K562 (cell line): Measurements from ENCODE around the gene PRMT7. TPM values are rescaled to one million over a fixed set of nuclear protein-coding genes. Genes with fewer than 3 reads are reported as not detected.

ENCODE experiments used
- CEBPG ChIP-seq, 3 experiments: fragments of 200-800 bp in 1 of 3; sonication (Bioruptor generic) in 1 of 3; sonication (generic) in 1 of 3; formaldehyde crosslinking in 1 of 3; IDR thresholded peaks in 2 of 3; conservative IDR thresholded peaks in 1 of 3; 2 replicates each; pipeline versions ENCODE4 v1.6.1 to v1.8.0; 2016 to 2022; ENCODE audit warnings: missing compliant biosample characterization in 2 of 3, missing genetic modification characterization in 2 of 3, mild to moderate bottlenecking in 1 of 3, missing genetic modification reagents in 1 of 3
- CHAMP1 ChIP-seq: fragments of 450-650 bp; IDR thresholded peaks from 2 replicates; pipeline ENCODE4 v1.6.1; 2016; ENCODE audit warnings: mild to moderate bottlenecking
- CTBP1 ChIP-seq: fragments of 450-650 bp; IDR thresholded peaks from 2 replicates; pipeline ENCODE4 v1.6.1; 2016; ENCODE audit warnings: borderline replicate concordance
- EHMT2 ChIP-seq: fragments of 450-650 bp; IDR thresholded peaks from 2 replicates; pipeline ENCODE4 v1.6.1; 2018; ENCODE audit warnings: antibody characterized with exemption
- GATAD2B ChIP-seq: fragments of 450-650 bp; IDR thresholded peaks from 2 replicates; pipeline ENCODE4 v1.6.1; 2017; ENCODE audit warnings: mild to moderate bottlenecking, borderline replicate concordance
- KDM4B ChIP-seq, 2 experiments: fragments of 450-650 bp in 1 of 2; sonication (generic) in 1 of 2; IDR thresholded peaks; 2 replicates each; pipeline ENCODE4 v1.6.1; 2016 to 2017; ENCODE audit warnings: borderline replicate concordance in 2 of 2, antibody characterized with exemption in 1 of 2, low read depth in 1 of 2, mild to moderate bottlenecking in 1 of 2
- MTF1 ChIP-seq: fragments of 250-450 bp; sonication (Bioruptor Pico); IDR thresholded peaks from 2 replicates; pipeline ENCODE4 v1.9.0; 2021; ENCODE audit warnings: moderate library complexity, mild to moderate bottlenecking, inconsistent platforms, borderline replicate concordance
- MXD1 ChIP-seq: fragments of 250-450 bp; sonication (Bioruptor Pico); IDR thresholded peaks from 2 replicates; pipeline ENCODE4 v1.8.0; 2021; ENCODE audit warnings: borderline replicate concordance, mild to moderate bottlenecking, moderate library complexity; ENCODE audit not compliant: poor library complexity, severe bottlenecking
- NBN ChIP-seq: fragments of 450-650 bp; IDR thresholded peaks from 2 replicates; pipeline ENCODE4 v1.6.1; 2016; ENCODE audit warnings: low read depth, mild to moderate bottlenecking
- POLR2AphosphoS2 ChIP-seq: IDR thresholded peaks from 2 replicates; pipeline ENCODE4 v1.6.1; 2012; ENCODE audit warnings: low read length, improper control_type of control experiment
- POLR3G ChIP-seq: IDR thresholded peaks from 2 replicates; pipeline ENCODE4 v1.6.1; 2011; ENCODE audit not compliant: insufficient read length, insufficient replicate concordance; ENCODE audit errors: extremely low read depth
- SIN3B ChIP-seq: fragments of 450-650 bp; IDR thresholded peaks from 2 replicates; pipeline ENCODE4 v1.6.1; 2017; ENCODE audit warnings: low read depth, mild to moderate bottlenecking, moderate library complexity
- SMARCA4 ChIP-seq: fragments of 450-650 bp; IDR thresholded peaks from 2 replicates; pipeline ENCODE4 v1.6.1; 2016
- SRSF7 ChIP-seq: fragments of 200-400 bp; formaldehyde crosslinking; optimal IDR thresholded peaks from 2 replicates; pipeline ENCODE3; 2017; ENCODE audit warnings: mild to moderate bottlenecking, low read depth, low read length
- TBL1XR1 ChIP-seq, 2 experiments: IDR thresholded peaks; 2 replicates each; pipeline ENCODE4 v1.6.1; 2012; ENCODE audit warnings: improper control_type of control experiment in 2 of 2, low read length in 2 of 2, mild to moderate bottlenecking in 1 of 2
- THRAP3 ChIP-seq: fragments of 450-650 bp; IDR thresholded peaks from 2 replicates; pipeline ENCODE4 v1.6.1; 2016; ENCODE audit warnings: mild to moderate bottlenecking, inconsistent platforms, borderline replicate concordance
- XRCC3 ChIP-seq: fragments of 450-650 bp; IDR thresholded peaks from 2 replicates; pipeline ENCODE4 v1.6.1; 2017; ENCODE audit warnings: mild to moderate bottlenecking, moderate library complexity
- ZBTB1 ChIP-seq: sonication (generic); formaldehyde crosslinking; IDR thresholded peaks from 2 replicates; pipeline ENCODE4 v1.8.1; 2023; ENCODE audit warnings: missing genetic modification reagents, low read depth, mild to moderate bottlenecking, borderline replicate concordance
- ZNF277 ChIP-seq: fragments of 250-450 bp; sonication (Bioruptor Pico); IDR thresholded peaks from 2 replicates; pipeline ENCODE4 v1.8.0; 2022; ENCODE audit warnings: inconsistent platforms, mild to moderate bottlenecking, moderate library complexity, borderline replicate concordance
- ZNF384 ChIP-seq: IDR thresholded peaks from 2 replicates; pipeline ENCODE4 v1.6.1; 2012; ENCODE audit warnings: low read depth, low read length, improper control_type of control experiment
- ZNF398 ChIP-seq: fragments of 250-450 bp; sonication (Bioruptor Pico); IDR thresholded peaks from 2 replicates; pipeline ENCODE4 v1.8.0; 2021; ENCODE audit warnings: moderate library complexity, mild to moderate bottlenecking, inconsistent platforms
- ZNF77 ChIP-seq: fragments of 250-450 bp; sonication (Bioruptor Pico); IDR thresholded peaks from 2 replicates; pipeline ENCODE4 v1.5.0; 2020
- polyA plus RNA-seq, 8 experiments: library from polyadenylated mRNA; depleted of rRNA in 4 of 8; stranded (reverse) in 5 of 8; unstranded in 3 of 8; fragments of >200 nt; fragmentation: Nextera tagmentation in 2 of 8; fragmentation: Illumina TruSeq in 1 of 8; extraction: Ambion mirVana in 2 of 8; extraction: Trizol in 1 of 8; gene quantifications; 2 replicates each; pipeline versions ENCODE4 v1.2.1 to v1.2.3, GENCODE V29; 2011 to 2014; ENCODE audit warnings: inconsistent platforms in 1 of 8, missing spikeins in 1 of 8
- total RNA-seq, 7 experiments: library from RNA; depleted of rRNA in 6 of 7; stranded (reverse); fragments of >200 nt in 6 of 7; fragmentation: Illumina TruSeq in 2 of 7; extraction: Trizol in 2 of 7; gene quantifications; 2 replicates each; pipeline versions ENCODE4 v1.2.1 to v1.2.3, GENCODE V29; 2011 to 2021; ENCODE audit warnings: low replicate concordance in 1 of 7

The PRMT7 gene
- total and polyA plus RNA-seq, 9 of the 15 experiments (the other 6 are each of a cell fraction or from before 2014, with no cell fraction given), result 6.4 to 88.8 (median 73.1) TPM

- TF ChIP-seq ZNF398 (CRISPR knock-in tag), result no peak
- no peak for TF ChIP-seq MXD1 (CRISPR knock-in tag)
- TF ChIP-seq SIN3B, result peak; percentile 73
- TF ChIP-seq POLR2AphosphoS2, result no peak
- TF ChIP-seq CEBPG (CRISPR knock-in tag; IDR thresholded peaks at IDR 0.05), result no peak
- TF ChIP-seq CEBPG (tag; conservative IDR thresholded peaks at IDR 0.05 in 1 of 2, IDR thresholded peaks at IDR 0.05 in 1 of 2), result no peak
- no peak for TF ChIP-seq ZNF384
- no peak for TF ChIP-seq POLR3G
- TF ChIP-seq CHAMP1, result no peak
- TF ChIP-seq GATAD2B, result peak; percentile 99
- no peak for TF ChIP-seq XRCC3
- TF ChIP-seq THRAP3, result no peak
- no peak for TF ChIP-seq EHMT2
- TF ChIP-seq SRSF7, result no peak
- no peak for TF ChIP-seq MTF1
- no peak for TF ChIP-seq ZNF277 (CRISPR knock-in tag)
- no peak for TF ChIP-seq ZNF77 (CRISPR knock-in tag)
- TF ChIP-seq KDM4B (IDR thresholded peaks at IDR 0.05; ENCODE audit: borderline replicate concordance in 2 of 2, low read depth in 1 of 2), result no peak
- TF ChIP-seq TBL1XR1 (IDR thresholded peaks at IDR 0.05; ENCODE audit: low read length in 2 of 2), result no peak; a peak in 1 of 4 replicates
- peak; percentile 94 for TF ChIP-seq CTBP1
- no peak for TF ChIP-seq NBN
- peak; percentile 54; the same call in 1 of the 2 replicates for TF ChIP-seq ZBTB1 (CRISPR knock-in tag)
- TF ChIP-seq SMARCA4, result no peak
Observed at GRCh38 chr16:68264128-68265077, 46.4 kb upstream of the PRMT7 start, which contains the start of gene SLC7A6 (continued).
